Smooth muscle cell (in vitro differentiated cells): ENCODE results near the gene TPST2. TPM values are rescaled to one million over a fixed set of nuclear protein-coding genes. Genes with fewer than 3 reads are reported as not detected.

Source experiments
- DNase-seq: peaks from one replicate; lab custom pipeline; 2025; ENCODE audit not compliant: unreplicated experiment; lab: John Stamatoyannopoulos, UW
- H2AFZ ChIP-seq: fragments of 200-600 bp; sonication (generic); 2 replicates; pipeline ENCODE4 v1.6.0; 2016; ENCODE audit warnings: antibody characterized with exemption, low read depth, mild to moderate bottlenecking
- H3F3A ChIP-seq: fragments of 200-600 bp; sonication (generic); 2 replicates; pipeline ENCODE4 v1.6.0; 2017; ENCODE audit warnings: antibody characterized with exemption, low read depth
- H3K27ac ChIP-seq: fragments of 200-600 bp; sonication (generic); 2 replicates; pipeline ENCODE4 v1.5.1; 2016; ENCODE audit warnings: low read depth, mild to moderate bottlenecking
- H3K27me3 ChIP-seq: fragments of 200-600 bp; sonication (generic); 2 replicates; pipeline ENCODE4 v1.6.1; 2016; ENCODE audit warnings: low read depth, mild to moderate bottlenecking
- H3K36me3 ChIP-seq: fragments of 200-600 bp; sonication (generic); 2 replicates; pipeline ENCODE4 v1.5.1; 2016; ENCODE audit warnings: low read depth
- H3K4me1 ChIP-seq: fragments of 200-600 bp; sonication (generic); 2 replicates; pipeline ENCODE4 v1.5.1; 2016; ENCODE audit warnings: low read depth
- H3K4me2 ChIP-seq: fragments of 200-600 bp; sonication (generic); 2 replicates; pipeline ENCODE4 v1.6.0; 2016; ENCODE audit warnings: mild to moderate bottlenecking
- H3K4me3 ChIP-seq: fragments of 200-600 bp; sonication (generic); 2 replicates; pipeline ENCODE4 v1.5.1; 2016; ENCODE audit warnings: mild to moderate bottlenecking
- H3K79me2 ChIP-seq: fragments of 200-600 bp; sonication (generic); 2 replicates; pipeline ENCODE4 v1.6.0; 2016; ENCODE audit warnings: low read depth, mild to moderate bottlenecking
- H3K9ac ChIP-seq: fragments of 200-600 bp; sonication (generic); 2 replicates; pipeline ENCODE4 v1.6.0; 2016; ENCODE audit warnings: low read depth
- H3K9me3 ChIP-seq: fragments of 200-600 bp; sonication (generic); replicated peaks from 2 replicates; pipeline ENCODE4 v1.5.1; 2016; ENCODE audit warnings: low read depth
- H4K20me1 ChIP-seq: fragments of 200-600 bp; sonication (generic); 2 replicates; pipeline ENCODE4 v1.6.0; 2016; ENCODE audit warnings: low read depth
- CTCF ChIP-seq: fragments of 200-600 bp; sonication (generic); IDR thresholded peaks from 2 replicates; pipeline ENCODE4 v1.5.1; 2017; ENCODE audit warnings: borderline replicate concordance, mild to moderate bottlenecking, antibody characterized with exemption; ENCODE audit not compliant: insufficient read depth, poor library complexity, severe bottlenecking
- WGBS: methylation state at CpG from one replicate; pipeline ENCODE4 v1.1.7; 2016; ENCODE audit warnings: low lambda C conversion rate; 5-methylcytosine and 5-hydroxymethylcytosine counted together
- polyA plus RNA-seq: library from polyadenylated mRNA; unstranded; fragments of >200 nt; fragmentation: Nextera tagmentation; extraction: Ambion mirVana; gene quantifications from 2 replicates; pipeline ENCODE4 v1.2.1, GENCODE V29; 2016
- total RNA-seq: library from RNA; depleted of rRNA; stranded (reverse); fragments of >200 nt; gene quantifications from 2 replicates; pipeline ENCODE4 v1.2.3, GENCODE V29; 2014

TPST2 gene
- total and polyA plus RNA-seq, 2 experiments from 2014 or later, result 44.1 to 48.5 TPM

GRCh38 chr22:26522012-26522411 lies 67.9 kb downstream of the TPST2 start:
- Histone ChIP-seq H3K4me1 (no peaks in the 10 kb centered on the region), H3K9me3 (no peaks in the 10 kb centered on the region), H3K36me3 (peaks cover 11% of the 10 kb centered on the region), H3K79me2 (no peaks in the 10 kb centered on the region), H4K20me1 (no peaks in the 10 kb centered on the region), H3K9ac (no peak overlapping the region), H2AFZ (no peak overlapping the region), H3K27me3 (no peaks in the 10 kb centered on the region), H3K27ac (no peak overlapping the region), H3K4me2 (no peak overlapping the region), H3F3A (no peaks in the 10 kb centered on the region), H3K4me3 (no peak overlapping the region)
- DNase-seq, result no peak
- no peak for TF ChIP-seq CTCF
- WGBS, result 100% methylated on average over 2 of the region's 2 CpGs

- WGBS, result 96% methylated on average over 5 of the region's 5 CpGs
- peaks cover 6% of the 10 kb centered on the region for H3K4me1 ChIP-seq
- H3K27ac ChIP-seq, result no peak overlapping the region
- no peaks in the 10 kb centered on the region for H3K79me2 ChIP-seq
- no peaks in the 10 kb centered on the region for H3K9me3 ChIP-seq
- no peaks in the 10 kb centered on the region for H3K27me3 ChIP-seq
- no peak overlapping the region for H2AFZ ChIP-seq
- no peak overlapping the region for H3K9ac ChIP-seq
- no peaks in the 10 kb centered on the region for H3F3A ChIP-seq
- no peaks in the 10 kb centered on the region for H4K20me1 ChIP-seq
- H3K36me3 ChIP-seq, result no peaks in the 10 kb centered on the region
- H3K4me2 ChIP-seq, result no peak overlapping the region
- H3K4me3 ChIP-seq, result no peak overlapping the region
- no peak for TF ChIP-seq CTCF
- no peak for DNase-seq
These were observed 72.5 kb downstream of the TPST2 start for GRCh38 chr22:26517429-26517828.

- H3K36me3 ChIP-seq, result no peaks in the 10 kb centered on the region
- no peaks in the 10 kb centered on the region for H4K20me1 ChIP-seq
- no peaks in the 10 kb centered on the region for H3K27me3 ChIP-seq
- H2AFZ ChIP-seq, result no peak overlapping the region
- WGBS, result 93% methylated on average over 1 of the region's 1 CpG
- no peak for TF ChIP-seq CTCF
- H3K79me2 ChIP-seq, result peaks cover 7% of the 10 kb centered on the region
- H3K9me3 ChIP-seq, result no peaks in the 10 kb centered on the region
- H3F3A ChIP-seq, result no peaks in the 10 kb centered on the region
- H3K27ac ChIP-seq, result no peak overlapping the region
- no peak for DNase-seq
- H3K4me3 ChIP-seq, result no peak overlapping the region
- no peak overlapping the region for H3K9ac ChIP-seq
- H3K4me1 ChIP-seq, result peaks cover 8% of the 10 kb centered on the region
- H3K4me2 ChIP-seq, result no peak overlapping the region
These were observed 73.4 kb downstream of the TPST2 start for GRCh38 chr22:26516503-26516902.

- H3K4me1 ChIP-seq, result peaks cover 11% of the 10 kb centered on the region
- TF ChIP-seq CTCF, result no peak
- H3K27me3 ChIP-seq, result no peaks in the 10 kb centered on the region
- no peaks in the 10 kb centered on the region for H3F3A ChIP-seq
- H3K36me3 ChIP-seq, result no peaks in the 10 kb centered on the region
- WGBS, result 89% methylated on average over 3 of the region's 3 CpGs
- no peak overlapping the region for H3K4me2 ChIP-seq
- H2AFZ ChIP-seq, result no peak overlapping the region
- H3K79me2 ChIP-seq, result peaks cover 13% of the 10 kb centered on the region
- H3K9ac ChIP-seq, result no peak overlapping the region
- no peaks in the 10 kb centered on the region for H3K9me3 ChIP-seq
- no peaks in the 10 kb centered on the region for H4K20me1 ChIP-seq
- no peak overlapping the region for H3K4me3 ChIP-seq
- DNase-seq, result no peak
- no peak overlapping the region for H3K27ac ChIP-seq
These were observed 74.0 kb downstream of the TPST2 start for GRCh38 chr22:26515931-26516330.
